HG02588 (cell line): ENCODE data around the gene FBXO21.

ENCODE experiments used
- ATAC-seq: cut with Tn5 transposase; IDR thresholded peaks from one replicate; pipeline ENCODE4 v1.9.1; 2021; ENCODE audit warnings: mild to moderate bottlenecking, moderate library complexity; ENCODE audit not compliant: unreplicated experiment

Gene FBXO21

DNA sequence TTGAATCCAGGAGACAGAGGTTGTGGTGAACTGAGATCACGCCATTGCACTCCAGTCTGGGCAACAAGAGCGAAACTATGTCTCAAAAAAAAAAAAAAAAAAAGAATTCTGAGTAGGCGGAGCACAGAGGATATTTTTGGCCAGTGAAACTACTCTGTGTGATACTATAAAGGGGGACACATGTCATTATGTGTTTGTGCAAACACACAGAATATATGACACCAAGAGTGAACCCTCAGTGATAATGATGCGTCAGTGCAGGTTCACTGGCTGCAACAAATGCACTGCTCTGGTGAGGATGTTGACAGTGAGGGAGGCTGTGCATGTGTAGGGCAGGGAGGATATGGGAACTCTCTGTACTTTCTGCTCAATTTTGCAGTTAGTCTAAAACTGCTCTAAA is 24.2 kb downstream of the FBXO21 start:
- no peak for ATAC-seq

DNA sequence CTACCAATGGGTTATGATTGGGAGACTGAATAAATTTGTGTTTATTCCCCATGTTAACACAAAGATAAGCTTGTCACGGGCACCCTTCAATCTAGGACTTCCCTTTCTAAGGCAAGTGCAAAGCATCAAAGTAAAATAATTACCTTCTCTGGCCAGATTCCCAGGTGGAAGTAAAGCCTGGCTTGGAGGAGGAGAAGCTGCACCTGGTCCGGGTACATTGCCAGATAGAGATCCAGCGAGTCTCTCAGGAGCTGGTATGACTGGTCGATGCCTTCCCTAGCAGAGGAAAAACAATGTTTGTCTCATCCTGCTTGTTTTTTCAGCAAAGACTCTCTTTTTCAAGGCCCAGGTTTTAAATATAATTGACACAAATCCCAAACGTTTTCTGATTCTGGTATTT is 24.9 kb downstream of the FBXO21 start:
- ATAC-seq, result no peak

DNA sequence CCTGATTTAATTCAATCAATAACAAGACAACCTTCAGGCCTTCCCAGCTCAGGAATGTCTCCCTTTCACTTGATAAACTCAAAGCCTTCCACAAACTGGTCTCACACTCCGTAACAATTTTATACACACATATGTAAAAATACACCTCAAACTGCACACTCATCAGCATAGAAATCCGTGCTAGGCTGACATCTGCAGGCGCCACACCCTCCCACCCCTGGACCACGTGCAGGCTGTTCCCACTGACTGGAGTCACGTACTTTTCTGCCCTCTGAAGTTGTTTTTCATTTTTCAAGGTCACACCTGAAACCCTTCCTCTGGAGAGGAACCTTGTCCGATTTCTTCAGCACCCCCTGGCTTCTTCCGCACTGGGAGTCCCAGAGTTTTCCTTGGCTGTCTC is 27.6 kb downstream of the FBXO21 start:
- ATAC-seq, result no peak

DNA sequence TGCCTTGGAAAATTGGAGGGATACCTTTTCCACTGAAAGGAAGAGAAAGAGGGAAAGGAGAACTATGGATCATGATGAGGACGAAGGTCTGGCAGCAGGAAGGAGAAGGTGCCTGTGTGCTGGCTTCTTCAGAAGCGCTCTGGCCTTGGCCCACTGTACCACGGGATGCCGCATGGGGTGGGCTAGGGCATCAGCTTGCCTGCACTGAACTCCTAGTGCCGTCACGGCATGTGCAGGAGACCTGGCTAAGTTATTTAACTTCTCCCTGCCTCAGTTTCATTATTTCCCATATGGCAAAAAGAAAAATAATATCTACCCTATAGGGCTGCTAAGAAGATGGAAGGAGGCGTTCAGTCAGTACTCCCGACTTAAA is 28.1 kb downstream of the FBXO21 start:
- ATAC-seq, result no peak

DNA sequence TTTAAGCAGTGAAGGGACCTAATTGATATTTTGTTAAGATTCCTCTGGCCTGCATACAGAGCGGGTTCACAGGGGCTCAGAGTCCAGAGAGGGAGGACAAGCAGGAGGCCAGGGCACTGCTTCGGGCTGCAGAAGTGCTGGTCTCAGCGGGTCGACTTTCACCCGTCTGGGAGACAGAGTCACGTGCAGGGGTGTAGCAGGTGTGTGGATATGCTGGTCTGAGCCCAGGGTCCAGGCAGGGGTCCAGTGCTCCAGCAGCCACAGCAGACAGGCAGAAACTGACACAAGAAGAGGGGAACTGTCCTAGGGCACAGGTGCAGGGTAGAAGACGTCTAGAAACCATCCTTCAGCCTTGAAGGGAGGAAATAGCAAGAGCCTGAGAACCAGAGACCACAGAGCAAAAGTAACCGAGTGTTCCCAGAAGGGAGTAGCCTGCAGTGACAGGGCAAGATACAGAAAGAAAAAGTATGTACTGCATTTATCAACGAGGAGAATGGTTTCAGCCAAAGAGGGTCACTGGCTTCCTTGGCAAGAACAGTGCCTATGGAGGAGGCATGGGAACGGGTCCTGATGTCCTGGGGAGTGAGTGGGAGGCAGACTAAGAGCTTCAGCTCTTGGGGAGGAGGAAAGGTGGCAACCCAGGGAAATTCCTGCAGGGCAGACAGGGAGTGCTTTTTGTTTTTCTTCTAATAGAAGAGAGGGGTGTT is 28.7 kb downstream of the FBXO21 start:
- ATAC-seq, result no peak

DNA sequence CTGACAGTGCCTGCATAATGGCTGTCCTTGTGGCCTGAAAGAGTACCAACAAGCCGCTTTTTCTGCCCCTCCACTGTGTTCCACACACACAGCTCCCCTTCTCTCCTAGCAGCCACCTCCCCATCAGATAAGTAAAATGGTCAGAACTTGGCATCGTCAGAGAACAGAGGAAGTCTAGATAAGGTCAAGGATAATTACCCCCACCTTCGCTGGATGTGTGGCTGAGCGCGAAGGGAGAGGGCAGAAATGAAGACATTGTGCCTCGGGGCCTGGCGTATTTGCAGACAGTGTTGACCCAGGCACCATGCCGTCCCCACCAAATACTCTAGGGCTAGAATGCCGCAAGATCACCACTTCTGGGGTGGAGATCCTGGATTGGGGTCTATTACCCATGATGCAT is 30.6 kb downstream of the FBXO21 start:
- ATAC-seq, result no peak

DNA sequence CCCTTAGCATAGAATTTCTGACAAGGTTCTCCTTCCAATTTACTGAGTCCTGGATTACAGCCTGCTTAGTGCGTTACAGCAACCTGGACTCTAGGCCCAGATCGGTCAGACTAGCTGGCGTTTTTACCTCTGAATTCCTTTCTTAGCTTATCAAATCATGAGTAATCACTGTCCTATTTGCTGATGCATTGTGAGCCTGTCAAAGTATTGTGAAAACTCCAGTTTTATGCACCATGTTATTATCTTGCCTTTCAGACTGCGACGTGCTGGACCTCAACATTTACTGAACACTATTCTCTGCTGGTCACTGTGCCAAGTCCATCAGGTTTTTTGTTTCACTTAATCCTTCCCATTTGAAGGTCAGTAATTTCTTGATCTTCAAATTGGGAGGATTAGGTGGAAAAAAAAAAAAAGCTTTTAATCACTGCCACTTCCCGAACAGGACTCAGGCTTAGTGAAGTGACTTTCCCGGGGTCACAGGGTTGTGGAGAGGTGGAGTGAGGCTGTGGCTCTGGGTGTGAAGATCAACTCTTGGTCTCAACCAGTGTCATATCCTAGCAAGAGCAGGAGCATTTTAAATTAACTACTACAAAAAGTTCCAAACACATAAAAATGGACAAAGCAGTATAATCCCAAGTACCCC is 31.2 kb downstream of the FBXO21 start:
- ATAC-seq, result no peak

DNA sequence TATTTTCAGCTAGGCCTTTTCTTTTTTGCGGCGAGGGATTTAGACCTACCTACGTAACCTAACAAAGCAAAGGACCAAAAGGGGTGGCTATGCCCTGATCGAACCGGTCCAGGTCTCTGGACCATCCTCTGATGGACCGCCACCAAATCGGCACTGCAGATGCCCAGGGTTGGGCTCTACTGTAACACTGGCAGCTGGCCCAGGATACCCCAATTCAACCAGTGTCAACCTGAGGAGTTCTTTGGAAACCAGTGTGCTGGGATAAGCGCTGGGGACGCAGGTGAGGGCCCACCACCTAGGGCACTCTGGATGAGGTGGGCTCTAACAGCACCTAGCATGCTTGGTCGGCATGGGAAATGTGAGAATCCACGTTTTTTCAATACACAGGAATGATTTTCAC is 32.2 kb downstream of the FBXO21 start:
- no peak for ATAC-seq

DNA sequence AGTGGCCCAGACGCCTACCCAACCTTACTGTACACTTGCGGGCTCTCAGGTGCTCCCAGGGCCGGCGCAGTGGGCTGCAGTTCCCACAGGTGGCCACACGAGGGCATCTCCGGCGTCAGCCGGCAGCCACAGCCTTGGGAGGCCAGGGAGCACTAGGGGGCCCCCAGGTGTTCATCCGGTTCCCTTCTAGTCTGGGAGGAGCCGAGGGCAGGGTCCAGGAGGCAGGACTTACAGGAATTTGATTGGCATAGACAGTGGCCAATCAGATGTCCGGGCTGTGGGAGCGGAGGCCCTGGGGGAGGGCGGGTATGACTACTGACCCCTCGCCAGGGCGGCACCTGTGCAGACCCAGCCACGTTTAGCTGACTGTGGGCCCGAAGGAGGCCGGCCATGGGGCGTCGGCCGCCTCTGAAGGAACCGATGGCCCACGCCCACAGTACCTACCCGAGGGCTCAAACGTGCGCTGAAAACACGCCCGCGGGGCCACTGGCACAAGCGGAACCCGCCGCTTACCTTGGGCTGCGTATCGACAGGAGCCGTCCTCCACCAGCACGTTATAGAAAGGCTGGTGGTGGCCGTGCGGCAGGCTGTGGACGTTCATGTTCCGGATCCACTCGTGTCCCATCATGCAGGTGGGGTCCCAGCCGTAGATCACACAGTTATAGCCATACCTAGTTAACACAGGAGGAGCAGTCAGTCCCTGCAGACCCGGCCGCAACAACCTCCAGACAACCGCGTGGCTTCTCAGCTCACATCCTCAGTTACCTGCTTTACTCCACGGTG is 34.8 kb downstream of the FBXO21 start:
- ATAC-seq, result no peak

DNA sequence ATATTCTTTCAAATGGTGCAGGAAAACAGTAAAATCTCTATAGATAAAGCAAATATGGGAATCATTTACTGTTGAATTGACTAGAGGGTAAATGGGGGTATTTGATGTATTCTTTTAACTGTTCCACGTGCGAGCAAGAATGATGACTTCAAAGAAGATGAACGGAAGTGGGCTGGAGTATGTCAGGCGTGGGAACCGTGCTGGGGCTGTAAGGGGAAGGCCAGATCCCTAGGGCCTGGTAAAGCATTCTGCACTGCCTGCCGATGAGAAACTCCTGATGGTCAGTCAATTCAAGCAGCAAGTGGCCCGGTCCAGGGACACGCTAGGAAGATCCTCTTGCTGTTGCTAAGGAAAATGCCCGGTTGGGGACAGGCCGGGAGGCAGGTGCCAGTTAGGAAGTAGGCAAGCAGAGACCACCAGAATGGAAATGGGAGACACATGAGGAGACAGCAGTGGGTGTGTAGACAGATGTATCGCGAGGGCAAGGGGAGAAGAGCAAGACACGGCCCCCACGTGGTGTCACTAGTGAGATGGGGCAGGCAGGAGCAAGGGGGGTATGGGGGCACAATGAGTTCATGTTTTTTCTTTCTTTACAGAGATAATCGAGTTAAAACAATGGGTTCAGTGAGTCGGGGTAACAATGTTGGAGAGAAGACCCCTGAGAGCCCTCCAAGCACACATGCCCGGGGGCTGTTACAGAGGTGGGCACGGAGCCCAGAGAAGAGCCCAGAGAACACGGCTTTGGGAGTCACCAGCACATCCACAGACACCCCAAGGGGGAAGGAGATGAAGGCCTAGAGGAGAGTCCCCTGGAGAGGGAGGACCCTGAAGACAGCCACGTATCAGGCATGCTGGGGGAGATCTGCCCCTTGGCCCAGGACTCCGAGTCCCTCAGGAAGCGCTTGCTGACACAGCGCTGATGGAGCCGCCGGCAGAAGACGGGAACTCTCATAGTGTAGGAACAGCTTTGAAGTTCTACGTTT is 37.2 kb downstream of the FBXO21 start:
- ATAC-seq, result no peak

DNA sequence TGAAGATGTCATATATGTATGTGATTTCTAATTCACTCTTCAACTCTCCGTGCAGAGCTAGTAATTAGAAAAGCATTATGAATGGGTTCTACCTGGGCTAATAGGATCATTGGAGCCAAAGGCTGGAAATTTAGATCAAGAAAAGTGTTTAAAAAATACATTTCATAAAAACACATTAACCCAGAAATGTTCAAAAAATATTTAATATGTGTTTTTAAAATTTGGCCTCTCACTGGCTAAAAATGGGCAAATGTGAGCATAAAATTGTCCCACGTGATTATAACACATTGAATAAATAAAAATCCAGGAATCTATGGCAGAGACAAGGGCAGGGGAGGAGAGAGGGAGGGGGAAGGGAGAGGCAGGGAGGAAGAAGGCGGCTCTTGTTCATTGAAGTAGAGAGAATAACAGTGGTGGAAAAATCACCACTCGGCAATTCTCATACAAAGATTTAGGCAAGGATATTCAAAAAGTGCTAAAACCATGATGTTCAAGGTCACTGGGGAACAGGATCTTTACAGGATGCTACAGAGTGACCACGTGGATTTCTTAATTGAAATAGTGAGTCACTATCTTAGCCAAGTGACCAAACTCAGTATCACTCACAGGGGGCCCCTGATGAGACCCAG is 38.8 kb downstream of the FBXO21 start:
- no peak for ATAC-seq

DNA sequence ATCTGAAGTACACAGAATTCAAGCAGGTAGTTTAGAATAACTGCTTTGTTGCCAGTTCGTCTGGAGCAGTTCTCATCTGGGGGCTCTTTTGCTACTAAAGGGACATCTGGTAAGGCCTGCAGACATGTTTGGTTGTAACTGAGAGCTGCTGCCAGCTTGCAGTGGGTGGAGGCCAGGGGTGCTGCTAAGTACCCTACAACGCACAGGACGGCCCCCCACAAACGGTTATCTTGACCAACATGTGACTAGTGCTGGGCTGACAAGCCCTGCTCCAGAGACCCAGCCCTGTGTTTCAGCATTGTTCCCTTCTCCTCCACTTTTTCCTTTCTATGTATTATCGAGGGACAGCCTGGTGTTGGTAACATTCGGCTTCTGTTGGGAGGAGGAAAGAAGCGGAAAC is 40.8 kb downstream of the FBXO21 start:
- ATAC-seq, result no peak

DNA sequence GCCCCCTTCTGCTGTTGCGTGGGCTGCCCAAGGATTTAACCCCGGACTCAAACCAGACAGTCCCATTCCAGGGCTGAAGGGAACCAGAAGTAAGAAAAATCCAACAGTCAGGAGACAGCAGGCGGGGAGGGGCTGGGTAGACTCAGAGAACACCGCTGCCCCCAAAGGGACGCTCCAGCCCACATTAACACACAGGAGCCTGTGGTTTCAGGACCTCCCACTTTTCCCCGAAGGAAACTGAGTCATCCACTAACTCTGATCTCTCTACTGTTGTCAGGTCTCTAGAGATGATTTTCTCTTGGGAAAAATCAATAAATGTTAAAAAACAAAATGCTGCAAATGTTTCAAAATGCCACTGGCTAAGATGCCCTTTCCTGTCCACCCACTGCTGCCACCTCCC is 41.6 kb downstream of the FBXO21 start:
- no peak for ATAC-seq

DNA sequence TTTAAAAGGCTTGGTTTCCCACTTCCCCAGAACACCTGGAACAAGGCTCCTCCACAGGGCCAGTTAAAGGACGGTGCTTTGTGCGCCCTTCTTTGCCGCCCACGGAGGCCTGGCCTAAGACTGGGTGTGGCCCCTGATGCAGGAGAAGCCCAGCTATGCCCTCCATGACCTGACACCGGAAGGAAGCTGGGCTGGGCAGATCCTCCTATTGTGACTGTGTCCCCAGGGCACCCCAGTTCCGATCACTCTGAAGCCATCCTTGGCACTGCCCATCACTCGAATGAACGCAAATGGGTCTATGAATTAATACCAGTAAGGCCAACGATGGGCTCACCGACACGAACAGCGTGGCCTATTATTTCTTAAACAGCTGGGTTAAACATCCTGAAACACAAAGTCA is 42.6 kb downstream of the FBXO21 start:
- ATAC-seq, result no peak

DNA sequence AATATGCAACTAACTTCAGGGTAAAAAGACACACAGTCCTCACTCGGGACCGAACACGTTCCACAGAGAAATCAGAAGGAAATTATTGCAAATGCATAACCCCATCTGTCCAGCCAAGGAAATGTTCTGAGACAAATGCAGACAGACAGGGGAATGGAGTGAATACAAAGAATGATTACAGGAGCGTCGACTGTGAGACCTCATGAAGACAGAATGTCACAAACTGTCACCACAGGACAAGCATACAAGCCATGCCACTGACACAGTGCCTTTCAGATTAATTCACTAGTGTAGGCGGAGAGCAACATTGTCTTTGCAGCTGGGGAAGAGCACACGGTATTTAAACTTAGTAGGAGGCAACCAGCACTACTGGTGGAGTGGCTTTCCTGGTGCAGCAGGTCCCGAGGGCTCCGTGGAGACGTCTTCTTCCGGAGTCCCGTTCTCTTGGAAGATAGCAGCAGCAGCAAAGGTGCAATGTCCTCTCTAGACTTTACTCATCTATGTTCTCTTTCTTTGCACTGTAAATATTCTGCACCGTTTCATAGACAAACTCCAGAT is 44.6 kb downstream of the FBXO21 start:
- no peak for ATAC-seq

DNA sequence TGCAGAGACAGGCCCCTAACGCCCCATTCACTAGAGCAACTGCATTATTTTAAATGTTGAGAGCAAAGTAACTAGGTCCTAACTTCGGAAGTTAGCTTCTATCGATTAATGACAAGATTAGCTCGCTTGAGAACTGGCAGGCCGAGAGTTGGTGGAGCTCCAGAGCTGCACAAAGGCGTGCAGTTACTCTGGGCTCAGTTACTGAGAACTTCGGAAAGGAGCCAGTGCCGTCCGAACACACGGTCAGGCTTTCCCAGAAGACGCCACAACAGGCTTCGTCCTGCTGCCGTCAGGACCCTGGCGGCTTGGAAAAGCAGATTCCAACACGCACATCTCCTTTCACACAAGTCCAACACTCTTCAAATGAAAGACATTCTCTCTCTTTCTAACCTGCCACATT is 45.7 kb downstream of the FBXO21 start:
- no peak for ATAC-seq

DNA sequence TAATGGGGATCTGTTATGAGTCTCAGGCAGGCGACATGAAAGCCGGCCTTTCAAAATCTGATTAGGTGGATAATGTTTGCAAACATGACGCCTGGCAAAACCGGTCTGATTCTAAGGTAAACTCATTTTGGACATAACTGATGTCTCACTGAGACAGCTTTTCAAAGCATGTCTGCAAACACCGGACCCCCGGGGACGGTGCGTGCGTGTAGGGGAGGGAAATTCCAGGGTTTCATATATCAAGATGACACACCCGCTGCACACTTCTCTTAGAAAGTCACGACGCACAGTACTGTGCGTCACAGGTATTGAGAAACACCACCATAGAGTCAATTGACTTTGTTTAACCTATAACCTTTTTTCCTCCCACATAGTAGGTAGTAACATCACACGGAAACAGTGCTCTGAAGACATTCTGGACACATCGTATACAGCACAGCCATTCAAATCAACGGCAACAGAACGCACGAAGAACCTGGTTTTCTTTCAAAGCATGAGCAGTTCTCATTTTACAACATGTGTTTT is 47.2 kb downstream of the FBXO21 start:
- ATAC-seq, result no peak

DNA sequence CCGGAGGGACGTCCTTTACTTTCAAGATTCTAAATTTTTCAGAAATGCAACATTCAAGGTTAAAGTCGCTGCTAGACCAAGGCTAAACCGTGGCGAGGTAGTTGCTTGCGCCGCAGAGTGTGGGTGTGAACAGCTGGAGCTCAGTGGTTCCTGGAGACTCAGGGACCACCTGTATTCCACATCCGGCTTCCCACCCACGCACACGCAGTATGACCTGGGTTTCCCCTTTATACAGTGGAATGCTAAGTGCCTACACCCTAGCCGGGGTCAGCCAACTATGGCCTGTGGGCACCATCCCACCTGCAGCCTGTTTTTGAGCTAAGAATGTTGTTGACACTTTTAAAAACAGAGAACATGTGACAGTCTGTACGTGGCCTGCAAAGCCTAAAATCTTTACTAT is 48.2 kb downstream of the FBXO21 start:
- peak; percentile 44 for ATAC-seq

DNA sequence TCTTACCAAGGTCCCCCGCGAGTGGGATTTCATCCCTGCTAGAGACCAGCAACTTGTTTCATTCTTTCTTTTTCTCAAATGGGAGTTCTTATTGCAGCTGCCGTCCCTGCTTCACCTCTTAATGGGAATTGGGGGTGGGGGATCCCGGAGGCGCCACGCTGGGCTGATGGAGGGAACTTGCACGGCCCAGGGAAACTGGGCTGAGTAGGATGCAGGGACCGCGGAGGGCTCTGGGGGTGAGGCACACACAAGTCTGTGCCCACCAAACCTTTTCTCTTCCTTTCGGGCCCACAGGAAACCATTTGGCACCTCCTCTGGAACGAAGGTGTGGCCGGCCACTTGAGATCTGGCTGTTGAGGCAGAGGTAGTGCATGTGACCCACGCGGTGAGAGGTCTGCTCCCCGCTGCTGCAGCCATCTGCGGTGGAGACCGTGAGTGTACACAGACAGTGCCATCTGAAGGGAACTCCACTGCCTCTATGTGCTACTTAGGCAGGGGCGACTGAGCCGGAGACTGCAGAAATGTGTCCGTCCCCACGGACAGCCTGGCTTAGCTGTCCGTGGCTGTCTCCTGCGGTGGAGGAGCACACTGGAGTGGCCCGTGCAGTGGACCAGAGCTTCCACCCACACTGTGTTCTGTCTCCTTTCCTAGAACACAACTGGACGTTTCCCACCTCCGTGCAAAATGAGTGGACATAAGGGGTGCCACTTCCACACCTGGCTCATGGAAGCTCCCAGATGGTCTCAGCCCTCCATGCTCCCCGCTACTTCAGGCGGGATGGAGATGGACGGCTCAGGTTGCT is 49.0 kb downstream of the FBXO21 start:
- no peak for ATAC-seq
